ENCODE data around the gene NRXN3. TPM values are rescaled to one million over a fixed set of nuclear protein-coding genes. Genes with fewer than 3 reads are reported as not detected.

Gene NRXN3
- polyA plus RNA-seq, 1 donor from 2014 or later, result 110 TPM

GRCh38 chr14:79734656-79735055, 1564.5 kb downstream of the NRXN3 start:
- H3K9me2 ChIP-seq (ENCODE audit: insufficient read depth, low read length), result no peaks in the 10 kb centered on the region
- TF ChIP-seq REST (IDR thresholded peaks at IDR 0.05; ENCODE audit: borderline replicate concordance), result no peak
- no peak for TF ChIP-seq MXI1 (conservative IDR thresholded peaks at IDR 0.05; ENCODE audit: poor library complexity, severe bottlenecking)
- TF ChIP-seq TAF1 (IDR thresholded peaks at IDR 0.05; ENCODE audit: low read depth), result no peak
- TF ChIP-seq RAD21 (conservative IDR thresholded peaks at IDR 0.05), result no peak
- no peak for TF ChIP-seq EZH2 (IDR thresholded peaks at IDR 0.05; ENCODE audit: borderline replicate concordance, insufficient read depth, low read length, poor library complexity, severe bottlenecking)
- no peak for TF ChIP-seq EP300 (conservative IDR thresholded peaks at IDR 0.05; ENCODE audit: poor library complexity, severe bottlenecking)
- no peak for TF ChIP-seq SMC3 (conservative IDR thresholded peaks at IDR 0.05; ENCODE audit: poor library complexity)
- TF ChIP-seq POLR2AphosphoS5 (IDR thresholded peaks at IDR 0.05), result no peak
- no peak for TF ChIP-seq CTCF (IDR thresholded peaks at IDR 0.05; ENCODE audit: poor library complexity, severe bottlenecking)
- no peak overlapping the region for H3K9ac ChIP-seq (ENCODE audit: low read length)
- H2AFZ ChIP-seq (ENCODE audit: low read depth, low read length), result no peak overlapping the region
- no peaks in the 10 kb centered on the region for H3K36me3 ChIP-seq (ENCODE audit: insufficient read depth, low read length)
- no peaks in the 10 kb centered on the region for H3F3A ChIP-seq (ENCODE audit: insufficient read depth, low read length, poor library complexity, severe bottlenecking)
- no peaks in the 10 kb centered on the region for H4K20me1 ChIP-seq (ENCODE audit: insufficient read depth)
- no peaks in the 10 kb centered on the region for H3K27me3 ChIP-seq (ENCODE audit: insufficient read depth, low read depth, low read length)
- H3K4me3 ChIP-seq (ENCODE audit: low read length), result no peak overlapping the region
- no peaks in the 10 kb centered on the region for H3K79me2 ChIP-seq (replicated peaks; ENCODE audit: insufficient read depth, low read length)
- no peak overlapping the region for H3K4me2 ChIP-seq (ENCODE audit: low read length)
- H3K9me3 ChIP-seq (ENCODE audit: low read length), result no peaks in the 10 kb centered on the region
- no peak overlapping the region for H3K27ac ChIP-seq (ENCODE audit: low read length)

- no peaks in the 10 kb centered on the region for H3K36me3 ChIP-seq (ENCODE audit: insufficient read depth, low read length)
Observed at GRCh38 chr14:79735121-79735520, 1564.9 kb downstream of the NRXN3 start.

More at GRCh38 chr14:79735121-79735520, 1564.9 kb downstream of the NRXN3 start:
- Histone ChIP-seq H3K9me3 (ENCODE audit: low read length) (no peaks in the 10 kb centered on the region), H3K27ac (ENCODE audit: low read length) (no peak overlapping the region), H3K9ac (ENCODE audit: low read length) (no peak overlapping the region), H3K4me2 (ENCODE audit: low read length) (no peak overlapping the region), H3K27me3 (ENCODE audit: insufficient read depth, low read depth, low read length) (no peaks in the 10 kb centered on the region), H3K4me3 (ENCODE audit: low read length) (no peak overlapping the region), H3K9me2 (ENCODE audit: insufficient read depth, low read length) (no peaks in the 10 kb centered on the region), H2AFZ (ENCODE audit: low read depth, low read length) (no peak overlapping the region), H3K79me2 (replicated peaks; ENCODE audit: insufficient read depth, low read length) (no peaks in the 10 kb centered on the region), H4K20me1 (ENCODE audit: insufficient read depth) (no peaks in the 10 kb centered on the region), H3F3A (ENCODE audit: insufficient read depth, low read length, poor library complexity, severe bottlenecking) (no peaks in the 10 kb centered on the region)
- TF ChIP-seq EZH2 (IDR thresholded peaks at IDR 0.05; ENCODE audit: borderline replicate concordance, insufficient read depth, low read length, poor library complexity, severe bottlenecking) (no peak), EP300 (conservative IDR thresholded peaks at IDR 0.05; ENCODE audit: poor library complexity, severe bottlenecking) (no peak), SMC3 (conservative IDR thresholded peaks at IDR 0.05; ENCODE audit: poor library complexity) (no peak), POLR2AphosphoS5 (IDR thresholded peaks at IDR 0.05) (no peak), REST (IDR thresholded peaks at IDR 0.05; ENCODE audit: borderline replicate concordance) (no peak), MXI1 (conservative IDR thresholded peaks at IDR 0.05; ENCODE audit: poor library complexity, severe bottlenecking) (no peak), TAF1 (IDR thresholded peaks at IDR 0.05; ENCODE audit: low read depth) (no peak), RAD21 (conservative IDR thresholded peaks at IDR 0.05) (no peak), CTCF (IDR thresholded peaks at IDR 0.05; ENCODE audit: poor library complexity, severe bottlenecking) (no peak)
